ENCODE results near the gene MRFAP1L1.

Gene MRFAP1L1

DNA sequence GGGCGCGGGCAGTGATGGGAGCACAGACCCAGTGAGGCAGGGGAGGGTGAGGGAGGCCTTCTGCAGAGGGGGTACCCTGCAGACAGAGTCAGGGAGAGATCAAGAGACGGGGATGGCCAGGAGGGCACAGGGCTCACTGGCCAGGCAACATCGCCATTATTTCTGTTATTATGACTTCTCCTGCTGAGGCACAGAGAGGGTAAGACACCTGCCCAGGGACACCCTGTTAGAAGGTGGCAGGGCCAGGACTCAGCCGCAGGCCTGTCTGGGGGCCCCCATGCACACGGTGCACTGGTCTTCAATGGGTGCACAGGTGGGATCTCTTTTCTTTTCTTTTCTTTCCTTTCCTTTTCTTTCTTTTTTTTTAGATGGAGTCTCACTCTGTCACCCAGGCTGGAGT lies 22.1 kb upstream of the MRFAP1L1 start:
- DNase-seq, result no peak
- H3K36me3 ChIP-seq (replicated peaks), result no peaks in the 10 kb centered on the region
- H3K27me3 ChIP-seq (replicated peaks), result no peaks in the 10 kb centered on the region
- TF ChIP-seq CTCF (IDR thresholded peaks at IDR 0.05; ENCODE audit: low read depth, low read length, missing control alignments), result no peak
- in situ Hi-C loops (cut with HindIII; ENCODE audit: low pct_ligation_motif_present, low sequenced_read_pairs), result loop anchor here (25.0 kb wide), 1 partner anchor 131 kb away; no protein-coding TSS in a partner anchor
- H3K27ac ChIP-seq, result no peak overlapping the region
- no peak overlapping the region for H3K4me3 ChIP-seq (ENCODE audit: low read depth, low read length)

- H3K27me3 ChIP-seq (replicated peaks), result no peaks in the 10 kb centered on the region
- H3K36me3 ChIP-seq (replicated peaks), result no peaks in the 10 kb centered on the region
- H3K4me3 ChIP-seq (ENCODE audit: low read depth, low read length), result no peak overlapping the region
- no peak for DNase-seq
- in situ Hi-C loops (cut with HindIII; ENCODE audit: low pct_ligation_motif_present, low sequenced_read_pairs), result loop anchor here (25.0 kb wide), 1 partner anchor 131 kb away; no protein-coding TSS in a partner anchor
- no peak for TF ChIP-seq CTCF (IDR thresholded peaks at IDR 0.05; ENCODE audit: low read depth, low read length, missing control alignments)
- H3K27ac ChIP-seq, result no peak overlapping the region
Measured at GRCh38 chr4:6731318-6731675, 21.6 kb upstream of the MRFAP1L1 start.

GRCh38 chr4:6730603-6731317 lies 21.1 kb upstream of the MRFAP1L1 start:
- Histone ChIP-seq H3K36me3 (replicated peaks) (no peaks in the 10 kb centered on the region), H3K4me3 (ENCODE audit: low read depth, low read length) (no peak overlapping the region), H3K27me3 (replicated peaks) (no peaks in the 10 kb centered on the region), H3K27ac (no peak overlapping the region)
- no peak for TF ChIP-seq CTCF (IDR thresholded peaks at IDR 0.05; ENCODE audit: low read depth, low read length, missing control alignments)
- in situ Hi-C loops (cut with HindIII; ENCODE audit: low pct_ligation_motif_present, low sequenced_read_pairs), result loop anchor here (25.0 kb wide), 1 partner anchor 132 kb away; no protein-coding TSS in a partner anchor
- DNase-seq, result no peak

GRCh38 chr4:6728320-6729029 lies 18.8 kb upstream of the MRFAP1L1 start:
- H3K27ac ChIP-seq, result no peak overlapping the region
- in situ Hi-C loops (cut with HindIII; ENCODE audit: low pct_ligation_motif_present, low sequenced_read_pairs), result loop anchor here (25.0 kb wide), 1 partner anchor 134 kb away; no protein-coding TSS in a partner anchor

GRCh38 chr4:6727943-6728250 lies 18.2 kb upstream of the MRFAP1L1 start:
- DNase-seq, result no peak
- Histone ChIP-seq H3K27ac (no peak overlapping the region), H3K27me3 (replicated peaks) (no peaks in the 10 kb centered on the region), H3K4me3 (ENCODE audit: low read depth, low read length) (no peak overlapping the region), H3K36me3 (replicated peaks) (no peaks in the 10 kb centered on the region)
- no peak for TF ChIP-seq CTCF (IDR thresholded peaks at IDR 0.05; ENCODE audit: low read depth, low read length, missing control alignments)
- in situ Hi-C loops (cut with HindIII; ENCODE audit: low pct_ligation_motif_present, low sequenced_read_pairs), result loop anchor here (25.0 kb wide), 1 partner anchor 134 kb away; no protein-coding TSS in a partner anchor

More at GRCh38 chr4:6728320-6729029, 18.8 kb upstream of the MRFAP1L1 start:
- Histone ChIP-seq H3K36me3 (replicated peaks) (no peaks in the 10 kb centered on the region), H3K27me3 (replicated peaks) (no peaks in the 10 kb centered on the region), H3K4me3 (ENCODE audit: low read depth, low read length) (no peak overlapping the region)
- no peak for TF ChIP-seq CTCF (IDR thresholded peaks at IDR 0.05; ENCODE audit: low read depth, low read length, missing control alignments)
- no peak for DNase-seq
